Skeletal muscle satellite cell (primary cell): ENCODE data around the gene PHACTR2. TPM values are rescaled to one million over a fixed set of nuclear protein-coding genes. Genes with fewer than 3 reads are reported as not detected.

Experiments
- H3K27me3 ChIP-seq: 2 replicates; pipeline ENCODE4 v1.7.0; 2013; ENCODE audit warnings: low read length; ENCODE audit not compliant: control insufficient read depth, insufficient read depth
- H3K36me3 ChIP-seq: 2 replicates; pipeline ENCODE4 v1.7.0; 2013; ENCODE audit warnings: mild to moderate bottlenecking, control low read depth, low read length; ENCODE audit not compliant: insufficient read depth
- H3K4me1 ChIP-seq: 2 replicates; pipeline ENCODE4 v1.7.0; 2013; ENCODE audit warnings: low read length; ENCODE audit not compliant: control insufficient read depth, insufficient read depth
- H3K4me2 ChIP-seq: 2 replicates; pipeline ENCODE4 v1.7.0; 2013; ENCODE audit warnings: mild to moderate bottlenecking, low read length
- H3K4me3 ChIP-seq: 2 replicates; pipeline ENCODE4 v1.7.0; 2013; ENCODE audit warnings: low read length
- H3K9ac ChIP-seq: 2 replicates; pipeline ENCODE4 v1.7.0; 2013; ENCODE audit warnings: mild to moderate bottlenecking, low read depth, low read length, moderate library complexity
- H3K9me3 ChIP-seq: replicated peaks from 2 replicates; pipeline ENCODE4 v1.7.0; 2013; ENCODE audit warnings: mild to moderate bottlenecking, control low read depth, low read length
- small RNA-seq: library from RNA; depleted of rRNA; stranded (forward); fragments of <200 nt; gene quantifications from one replicate; pipeline ENCODE3, GENCODE V24; 2012

Gene PHACTR2

DNA sequence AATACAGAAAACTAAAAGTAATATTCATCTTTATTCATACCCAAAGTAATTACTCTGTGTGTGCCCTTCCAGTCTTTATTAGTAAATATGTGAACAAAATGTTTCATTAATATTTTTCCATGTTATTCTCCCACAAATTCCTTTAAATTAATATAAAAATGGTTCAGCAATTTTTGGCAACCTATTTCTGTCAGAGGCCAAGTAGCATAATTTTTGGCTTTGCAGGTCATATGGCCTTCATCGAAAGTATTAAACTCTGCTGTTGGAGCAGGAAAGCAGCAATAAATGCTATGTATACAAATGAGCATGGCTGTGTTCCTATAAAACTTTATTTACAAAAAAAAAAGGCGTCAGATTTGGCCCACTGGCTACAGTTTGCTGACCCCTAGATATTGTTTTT, 202.6 kb downstream of the PHACTR2 start:
- no peak overlapping the region for H3K9ac ChIP-seq
- H3K4me1 ChIP-seq = no peaks in the 10 kb centered on the region
- H3K9me3 ChIP-seq = no peaks in the 10 kb centered on the region
- no peak overlapping the region for H3K4me3 ChIP-seq
- no peaks in the 10 kb centered on the region for H3K27me3 ChIP-seq
- no peaks in the 10 kb centered on the region for H3K36me3 ChIP-seq
- no peak overlapping the region for H3K4me2 ChIP-seq

Small RNA genes lying within 50 kb of the gene (small RNA-seq; reads per million reads assigned to genes)
- not detected for gene ZC2HC1B
